NK-92 (cell line): ENCODE results near the gene C6orf89.
"Not testable (repeated sequence)": the region's sequence is repeated elsewhere in the genome, so short reads cannot be mapped to it uniquely, and the experiment has no call there.

Experiments used
- DNase-seq: peaks from one replicate; lab custom pipeline; 2025; ENCODE audit not compliant: unreplicated experiment; lab: John Stamatoyannopoulos, UW

C6orf89 gene

DNA sequence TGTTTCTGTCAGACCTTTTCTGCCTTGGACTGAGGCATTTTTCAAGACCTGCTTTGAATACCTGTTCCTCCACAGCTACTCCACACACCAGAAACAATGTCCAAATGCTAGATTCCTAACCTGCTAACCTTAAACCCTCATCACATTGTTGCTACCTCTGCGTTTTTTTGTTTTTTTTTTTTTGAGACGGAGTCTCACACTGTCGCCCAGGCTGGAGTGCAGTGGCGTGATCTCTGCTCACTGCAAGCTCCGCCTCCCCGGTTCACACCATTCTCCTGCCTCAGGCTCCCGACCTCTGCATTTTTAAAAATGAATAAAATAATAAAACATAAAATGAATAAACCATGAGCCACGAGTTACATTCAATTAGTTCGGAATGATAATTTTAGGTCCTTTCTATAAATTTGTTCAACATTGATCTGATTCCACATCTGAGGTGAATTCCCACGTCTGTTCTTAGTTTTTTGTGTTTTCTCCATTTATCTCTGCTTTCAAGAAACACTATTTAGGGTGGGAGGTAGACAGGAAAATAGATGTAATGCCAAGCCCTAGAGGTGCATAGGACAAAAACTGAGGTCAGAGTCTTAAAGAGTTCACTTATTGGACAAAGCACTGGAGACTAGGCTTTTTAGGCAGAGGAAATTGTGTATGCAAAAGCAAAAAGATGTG is 1.3 kb downstream of the C6orf89 start:
- no peak for DNase-seq

DNA sequence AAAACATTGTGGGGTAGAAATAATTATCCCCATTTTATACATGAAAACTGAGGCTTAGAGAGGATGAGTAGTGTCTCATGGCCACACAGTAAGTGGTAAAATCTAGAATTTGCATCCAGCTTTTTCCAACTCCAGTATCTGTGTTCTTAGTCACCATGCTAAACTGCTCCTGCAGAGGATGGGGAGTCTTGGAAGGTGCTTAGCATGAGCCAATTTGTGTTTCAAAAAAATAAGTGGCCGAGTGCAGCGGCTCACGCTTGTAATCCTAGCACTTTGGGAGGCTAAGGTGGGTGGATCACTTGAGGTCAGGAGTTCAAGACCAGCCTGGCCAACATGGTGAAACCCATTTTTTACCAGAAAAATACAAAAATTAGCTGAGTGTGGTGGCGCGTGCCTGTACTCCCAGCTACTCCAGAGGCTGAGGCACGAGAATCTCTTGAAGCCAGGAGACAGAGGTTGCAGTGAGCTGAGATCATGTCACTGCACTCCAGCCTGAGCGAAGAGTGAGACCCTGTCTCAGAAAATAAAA is 2.4 kb downstream of the C6orf89 start:
- DNase-seq, result no peak

DNA sequence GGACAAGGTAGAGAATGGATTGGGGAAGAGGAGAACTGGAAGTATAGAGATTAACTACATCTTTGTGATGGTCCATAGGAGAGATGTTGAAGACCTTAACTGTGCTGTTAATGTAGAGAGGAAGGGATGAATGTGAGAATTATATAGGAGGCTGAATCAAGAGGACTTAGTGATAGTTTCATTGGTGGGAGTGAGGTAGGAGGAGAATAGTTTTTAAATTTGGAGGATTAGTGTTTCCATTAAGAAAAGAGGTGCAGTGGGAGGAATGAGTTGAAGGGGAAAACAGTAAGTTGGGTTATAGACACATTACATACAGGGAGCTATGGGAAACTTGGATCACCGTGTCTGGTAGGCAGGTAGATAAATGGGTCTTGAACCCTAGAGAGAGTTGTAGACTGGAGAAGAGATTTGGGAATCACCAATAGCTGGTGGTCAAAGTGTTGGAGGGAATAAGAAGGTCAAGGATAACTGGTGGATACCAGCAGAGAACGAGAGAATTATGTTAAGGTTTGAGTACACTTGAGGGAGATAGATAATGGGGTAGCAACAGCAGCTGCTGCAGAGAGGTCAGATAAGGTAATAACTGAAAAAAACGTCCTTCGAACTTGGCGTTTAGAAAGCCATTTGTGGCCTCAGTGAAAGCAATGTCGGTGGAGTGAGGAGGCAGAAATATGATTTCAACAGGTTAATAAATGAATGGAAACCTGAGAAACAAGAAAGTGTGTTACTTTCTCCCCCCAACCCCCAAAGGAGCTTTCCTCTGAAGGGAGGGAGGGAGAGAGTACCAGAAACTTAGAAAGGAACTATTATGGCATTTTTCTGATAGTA is 3.1 kb downstream of the C6orf89 start:
- no peak for DNase-seq

DNA sequence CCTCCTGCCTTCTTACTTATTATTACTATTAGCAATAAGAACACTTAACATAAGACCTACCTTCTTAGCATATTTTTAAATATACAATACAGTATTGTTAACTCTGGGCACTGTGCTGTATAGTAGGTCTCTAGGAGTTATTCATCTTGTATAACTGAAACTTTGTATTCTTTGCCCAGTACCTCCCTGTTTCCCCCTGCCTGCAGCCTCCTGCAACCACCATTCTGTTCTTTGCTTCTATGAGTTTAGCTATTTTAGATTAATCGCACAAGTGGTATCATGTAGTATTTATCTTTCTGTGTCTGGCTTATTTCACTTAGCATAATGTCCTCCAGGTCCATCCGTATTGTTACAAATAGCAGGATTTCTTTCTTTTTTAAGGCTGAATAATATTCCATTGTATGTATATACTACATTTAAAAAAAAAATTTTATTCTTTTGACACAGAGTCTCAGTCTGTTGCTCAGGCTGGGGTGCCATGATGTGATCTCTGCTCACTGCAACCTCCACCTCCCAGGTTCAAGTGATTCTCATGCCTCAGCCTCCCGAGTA is 4.4 kb downstream of the C6orf89 start:
- DNase-seq, result no peak

DNA sequence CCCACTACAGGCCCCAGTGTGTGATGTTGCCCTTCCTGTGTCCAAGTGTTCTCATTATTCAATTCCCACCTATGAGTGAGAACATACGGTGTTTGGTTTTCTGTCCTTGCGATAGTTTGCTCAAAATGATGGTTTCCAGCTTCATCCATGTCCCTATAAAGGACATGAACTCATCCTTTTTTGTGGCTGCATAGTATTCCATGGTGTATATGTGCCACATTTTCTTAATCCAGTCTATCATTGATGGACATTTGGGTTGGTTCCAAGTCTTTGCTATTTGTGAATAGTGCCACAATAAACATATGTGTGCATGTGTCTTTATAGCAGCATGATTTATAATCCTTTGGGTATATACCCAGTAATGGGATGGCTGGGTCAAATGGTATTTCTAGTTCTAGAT is 5.4 kb downstream of the C6orf89 start:
- not testable (repeated sequence) for DNase-seq

DNA sequence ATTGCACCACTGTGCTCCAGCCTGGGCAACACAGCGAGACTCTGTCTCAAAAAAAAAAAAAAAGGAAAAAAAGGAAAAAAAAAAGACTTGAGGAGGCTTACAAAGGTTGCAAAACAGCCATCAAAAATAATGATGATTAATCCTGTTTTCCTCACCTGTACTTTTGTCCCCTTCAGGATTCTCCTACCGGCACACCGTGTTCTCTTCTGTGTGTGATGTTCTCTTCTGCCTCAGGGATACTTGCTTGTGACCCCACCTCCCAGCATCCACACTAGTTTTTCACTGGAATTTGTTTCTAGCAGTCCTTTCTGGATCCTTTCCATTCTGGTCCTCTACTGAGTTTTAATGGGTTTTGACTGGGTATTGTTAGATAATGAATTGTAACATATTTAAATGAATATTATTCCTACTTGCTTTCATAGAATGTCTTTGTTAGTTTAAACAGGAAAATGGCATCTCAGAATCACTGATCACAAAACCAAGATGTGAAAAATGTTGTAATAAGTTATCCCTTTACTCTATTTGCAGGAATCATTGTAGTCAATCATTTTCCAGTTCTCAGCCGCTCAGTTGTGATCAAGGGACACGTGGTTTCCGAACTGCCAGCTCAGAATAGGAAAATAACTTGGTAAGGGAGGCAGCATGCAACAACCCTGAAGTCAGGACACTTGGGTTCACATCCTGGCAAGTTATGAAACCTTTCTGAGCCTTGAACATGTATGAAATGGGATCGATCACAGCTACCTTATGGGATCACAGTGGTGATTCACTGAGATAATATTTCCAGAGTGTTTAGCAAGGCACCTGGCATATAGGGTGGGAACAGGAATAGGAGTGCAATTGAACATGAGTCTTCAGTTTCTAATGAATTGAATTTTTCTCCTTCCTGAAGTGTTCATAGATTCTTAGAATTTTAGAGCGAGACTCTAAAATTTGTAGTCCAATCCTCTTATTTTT is 8.5 kb downstream of the C6orf89 start:
- no peak for DNase-seq

DNA sequence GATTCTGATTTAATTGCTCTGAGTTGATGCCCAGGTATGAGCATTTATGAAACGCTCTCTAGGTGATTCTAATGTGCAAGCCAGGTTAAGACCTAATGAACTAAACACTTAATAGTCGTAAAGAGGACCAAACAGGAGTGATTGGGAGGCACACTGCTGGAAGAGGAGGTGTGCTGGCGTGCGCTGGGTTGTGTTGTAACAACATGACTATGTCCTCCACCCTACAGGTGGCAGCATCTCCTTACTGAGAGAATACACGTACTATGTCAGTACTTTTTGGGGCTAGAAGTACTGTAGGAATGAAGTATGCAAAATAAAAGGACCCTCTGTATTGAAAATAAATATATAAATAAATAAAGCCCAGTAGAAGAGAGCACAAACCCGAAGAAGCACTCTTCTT is 11.9 kb downstream of the C6orf89 start:
- no peak for DNase-seq

DNA sequence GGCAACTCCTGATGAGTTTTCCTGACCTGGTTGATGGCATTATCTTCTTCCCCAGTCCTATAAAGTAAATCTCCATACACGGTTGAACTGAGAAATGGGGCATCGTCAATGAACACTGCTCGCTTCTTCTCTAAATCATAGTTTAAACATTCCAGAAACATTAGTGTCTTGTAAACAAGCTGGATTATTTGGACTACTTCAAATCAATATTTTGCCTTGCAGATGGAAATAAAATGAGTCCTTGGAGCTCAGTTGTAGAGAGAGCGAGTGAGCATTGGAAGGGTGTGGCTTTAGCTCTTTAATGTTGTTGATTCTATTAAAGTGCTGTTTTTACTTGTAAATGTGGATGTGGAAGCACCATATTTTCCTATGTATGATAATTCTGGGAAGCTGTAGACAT is 18.4 kb downstream of the C6orf89 start:
- no peak for DNase-seq

DNA sequence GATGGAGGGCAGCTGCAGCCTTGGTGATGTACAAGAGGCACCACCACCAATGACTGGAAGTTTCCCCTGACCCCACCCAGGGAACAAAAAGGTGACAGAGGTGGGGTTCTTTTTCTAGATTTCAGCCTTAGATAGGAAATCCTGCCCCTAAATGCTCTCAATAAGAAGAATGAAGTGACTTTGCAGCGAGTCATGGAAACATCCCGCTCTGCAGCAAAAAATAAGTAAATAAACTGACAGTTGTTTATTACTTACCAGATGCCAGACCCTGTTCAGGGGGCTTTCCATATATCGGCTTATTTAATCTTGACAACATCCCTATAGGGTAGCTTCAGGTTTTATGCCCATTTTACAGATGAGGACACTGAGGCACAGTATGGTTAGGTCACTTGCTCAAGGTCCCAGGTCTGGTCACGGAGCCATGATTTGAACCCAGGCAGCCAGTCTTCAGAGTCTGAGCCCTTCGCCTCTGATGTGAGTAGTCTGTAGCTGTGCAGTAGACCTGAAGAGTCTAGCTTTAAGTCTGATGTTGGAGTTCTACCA is 19.2 kb downstream of the C6orf89 start:
- DNase-seq, result no peak

DNA sequence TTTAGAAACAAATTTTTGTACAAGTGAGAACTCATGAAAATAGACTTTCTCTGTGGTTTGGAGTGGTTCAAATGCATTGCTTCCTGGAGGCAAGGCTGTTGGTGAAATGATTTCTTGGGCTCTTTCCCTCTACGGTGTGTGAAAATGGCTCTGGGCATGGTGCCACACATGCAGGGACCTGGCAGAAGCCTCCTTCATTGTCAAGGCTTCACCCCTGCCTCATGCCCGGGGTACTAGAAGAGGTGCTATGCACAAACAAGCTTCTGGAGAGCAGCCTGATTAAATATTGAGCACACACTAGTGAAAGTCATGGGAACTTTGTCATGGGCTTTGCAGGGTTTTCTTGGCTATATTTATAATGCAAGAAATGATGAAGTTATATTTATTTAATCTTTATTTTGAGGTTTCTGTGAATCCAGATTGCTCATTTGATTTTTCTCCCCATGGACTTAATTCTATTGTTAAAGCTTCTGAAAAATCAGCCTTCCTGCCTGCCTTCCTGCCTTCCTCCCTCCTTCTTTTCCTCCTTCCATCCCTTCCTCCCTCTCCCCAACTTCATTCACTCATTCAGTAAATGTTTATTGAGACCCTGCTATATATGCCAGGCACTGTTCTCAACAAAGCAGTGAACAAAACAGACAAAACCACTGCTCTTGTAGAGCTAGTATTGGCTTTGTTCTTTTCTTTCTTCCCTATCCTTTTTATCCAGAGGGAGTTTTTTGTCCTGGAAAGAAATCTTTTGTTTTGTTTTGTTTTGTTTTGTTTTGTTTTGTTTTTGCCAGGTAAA is 21.0 kb downstream of the C6orf89 start:
- no peak for DNase-seq

DNA sequence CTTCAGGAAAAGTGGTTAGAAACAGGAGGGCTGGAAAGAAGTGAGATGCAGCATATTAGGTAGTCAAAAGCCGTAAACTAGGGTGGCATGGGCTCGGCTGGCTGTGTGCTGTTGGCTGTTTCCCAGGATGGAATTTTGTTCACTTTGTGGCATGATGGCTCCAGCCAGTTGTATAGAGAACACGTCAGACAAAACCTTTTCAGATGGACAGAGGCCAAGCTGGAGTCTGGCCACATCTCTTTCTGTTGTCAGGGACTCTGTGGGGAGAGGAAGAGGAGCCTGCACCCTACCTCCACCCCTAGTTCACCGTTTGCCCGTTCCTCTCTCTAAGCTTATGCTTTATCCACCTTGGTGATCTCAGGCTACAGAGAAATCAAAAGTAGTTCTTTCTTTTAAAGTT is 22.0 kb downstream of the C6orf89 start:
- DNase-seq, result no peak

DNA sequence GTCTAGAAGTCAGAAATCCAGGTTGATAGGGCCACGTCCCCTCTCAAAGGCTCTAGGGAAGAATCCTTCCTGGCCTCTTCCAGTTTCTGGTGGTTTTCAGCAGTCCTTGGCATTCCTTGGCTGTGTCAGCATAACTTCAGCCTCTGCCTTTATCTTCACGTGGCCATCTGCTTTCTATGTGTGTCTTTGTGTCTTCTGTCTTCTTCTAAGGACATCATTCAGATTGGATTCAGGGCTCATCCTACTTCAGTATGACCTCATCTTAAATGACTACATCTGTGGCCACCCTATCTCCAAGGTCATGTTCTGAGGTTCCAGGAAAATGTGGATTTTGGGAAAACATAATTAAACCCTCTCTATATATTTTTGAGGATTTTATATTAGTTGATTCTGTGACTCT is 23.0 kb downstream of the C6orf89 start:
- DNase-seq, result no peak

DNA sequence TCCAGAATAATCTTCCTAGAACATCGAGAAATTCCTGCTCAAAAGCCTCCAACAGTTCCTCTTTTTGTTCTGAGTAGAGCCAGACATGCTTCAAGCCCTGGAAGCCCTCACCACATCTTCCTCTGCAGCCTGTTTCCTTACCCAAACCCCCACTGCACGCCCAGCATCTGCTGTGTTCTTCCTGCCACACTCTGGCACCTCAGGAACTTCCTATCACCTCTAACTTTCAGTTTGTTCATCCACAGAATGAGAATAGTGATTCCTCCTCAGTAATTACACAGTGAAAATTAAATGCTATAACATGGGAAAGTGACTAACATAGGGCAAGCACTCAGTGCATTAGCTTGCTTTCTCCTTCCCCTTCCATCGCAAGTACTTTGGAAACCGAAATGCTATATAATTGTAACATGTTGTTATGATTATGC is 26.3 kb downstream of the C6orf89 start:
- DNase-seq, result no peak

DNA sequence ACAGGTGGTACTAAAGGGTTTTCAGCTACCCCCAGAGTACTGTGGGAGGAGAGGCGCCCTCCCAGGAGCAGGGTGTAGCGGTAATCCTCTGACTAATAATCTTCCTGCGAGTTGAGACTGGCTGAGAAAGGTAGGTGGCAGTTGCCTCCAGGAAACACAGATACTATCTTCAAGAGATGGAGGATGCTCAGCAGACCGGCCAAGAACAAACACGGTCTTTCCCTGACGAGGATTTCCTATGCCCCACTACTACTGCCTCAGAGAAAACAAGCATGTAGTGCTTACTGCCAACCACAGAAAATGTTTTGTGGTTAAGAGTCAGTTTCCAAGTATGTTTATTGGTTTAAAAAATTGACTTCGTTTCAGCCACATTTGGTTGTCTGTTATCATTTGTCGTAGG is 26.8 kb downstream of the C6orf89 start:
- no peak for DNase-seq

DNA sequence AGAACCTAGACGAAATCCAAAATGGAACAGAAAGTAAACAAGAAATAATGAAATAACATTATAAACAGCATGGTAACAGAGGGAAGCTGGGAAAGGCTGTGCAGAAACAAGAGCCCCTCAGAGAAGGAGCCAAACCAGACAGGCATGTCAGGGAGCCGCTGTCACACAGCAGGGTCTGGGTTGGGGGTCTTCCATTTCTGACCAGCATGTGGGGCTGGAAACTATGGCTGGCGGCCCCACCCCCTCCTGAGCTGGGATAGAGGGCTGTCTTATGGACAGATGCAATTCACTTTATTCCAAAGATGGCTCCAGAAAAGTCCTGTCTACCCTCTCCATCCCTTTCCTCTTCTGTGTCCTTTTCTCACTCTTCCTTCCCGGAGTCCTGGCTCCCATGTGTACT is 27.3 kb downstream of the C6orf89 start:
- no peak for DNase-seq

DNA sequence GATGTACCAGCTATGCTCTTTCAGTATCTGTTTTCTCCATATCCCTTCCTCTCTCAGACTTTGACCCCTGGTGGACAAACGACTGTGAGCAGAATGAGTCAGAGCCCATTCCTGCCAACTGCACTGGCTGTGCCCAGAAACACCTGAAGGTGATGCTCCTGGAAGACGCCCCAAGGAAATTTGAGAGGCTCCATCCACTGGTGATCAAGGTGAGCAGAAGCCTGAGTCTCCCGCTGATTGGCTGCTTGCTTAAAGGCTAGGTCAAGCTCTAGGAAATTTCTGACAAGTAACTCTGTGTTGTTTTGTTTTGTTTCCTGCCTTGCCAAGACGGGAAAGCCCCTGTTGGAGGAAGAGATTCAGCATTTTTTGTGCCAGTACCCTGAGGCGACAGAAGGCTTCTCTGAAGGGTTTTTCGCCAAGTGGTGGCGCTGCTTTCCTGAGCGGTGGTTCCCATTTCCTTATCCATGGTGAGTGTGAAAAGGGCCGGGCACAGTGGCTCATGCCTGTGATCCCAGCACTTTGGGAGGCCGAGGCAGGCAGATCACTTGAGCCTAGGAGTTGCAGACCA is 28.6 kb downstream of the C6orf89 start:
- DNase-seq, result no peak

DNA sequence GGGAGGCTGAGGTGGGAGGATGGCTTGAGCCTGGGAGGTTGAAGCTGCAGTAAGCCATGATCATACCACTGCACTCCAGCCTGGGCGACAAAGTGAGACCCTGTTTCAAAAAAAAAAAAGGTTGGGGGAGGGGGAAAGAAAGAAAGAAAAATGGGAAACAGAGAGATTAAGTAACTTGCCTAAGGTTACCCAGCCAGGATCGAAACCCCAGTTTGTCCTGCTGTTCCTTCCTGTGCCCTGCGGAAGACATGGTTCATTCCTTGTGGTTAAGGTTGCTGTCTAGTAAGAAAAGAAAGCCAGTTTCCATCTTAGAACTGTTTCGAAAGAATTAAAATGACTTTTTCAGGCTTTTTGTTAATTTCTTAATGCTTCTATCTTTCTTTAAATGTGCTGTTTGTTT is 29.8 kb downstream of the C6orf89 start:
- DNase-seq, result no peak

DNA sequence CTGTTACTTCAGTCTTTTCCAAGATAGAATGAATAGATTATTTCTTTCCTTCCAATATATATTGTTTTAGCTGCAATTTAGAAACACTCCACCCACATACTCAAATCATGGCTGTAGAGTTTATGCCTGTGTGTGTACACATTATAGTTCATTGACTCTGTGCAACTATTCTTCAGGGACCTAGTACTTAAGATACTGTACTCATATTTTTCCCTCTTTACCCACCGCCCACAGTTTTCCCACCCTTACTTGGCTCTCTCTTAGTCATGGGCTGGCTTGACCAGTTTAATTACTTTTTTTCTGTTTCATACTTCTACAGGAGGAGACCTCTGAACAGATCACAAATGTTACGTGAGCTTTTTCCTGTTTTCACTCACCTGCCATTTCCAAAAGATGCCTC is 30.4 kb downstream of the C6orf89 start:
- DNase-seq, result no peak

DNA sequence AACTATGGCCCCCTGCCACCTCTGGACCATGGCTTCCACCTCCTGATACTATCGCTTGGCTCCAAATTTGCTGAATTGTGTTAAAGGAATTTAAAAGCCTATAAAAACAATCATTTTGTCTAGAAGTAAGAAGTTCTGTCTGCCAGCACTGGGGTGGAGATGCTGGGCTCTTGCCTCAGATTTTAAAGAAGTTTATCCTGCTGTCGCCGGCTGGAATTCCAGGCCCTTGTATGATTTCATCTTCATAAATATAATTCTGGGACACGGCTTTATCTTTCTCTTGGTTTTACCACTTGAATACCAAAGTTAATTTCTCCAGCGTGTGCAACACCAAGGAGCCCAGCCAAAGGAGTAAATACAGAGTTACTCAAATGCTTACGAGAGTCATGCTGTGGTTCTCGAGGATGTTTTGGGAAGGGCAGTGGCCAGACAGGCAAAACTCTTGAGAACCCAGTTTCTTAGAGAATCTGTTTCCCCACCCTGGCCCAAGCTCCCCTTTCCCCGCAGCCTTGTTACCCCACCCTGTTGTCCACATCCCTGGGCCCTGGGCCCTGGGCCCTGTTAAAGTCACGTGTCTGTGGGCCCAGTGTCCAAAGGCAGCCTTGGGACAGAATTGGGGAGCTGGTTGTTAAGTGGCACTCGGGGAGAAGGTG is 31.9 kb downstream of the C6orf89 start:
- DNase-seq, result no peak
